SK-N-SH (cell line): Measurements from ENCODE around the gene PLA2G5. TPM values are rescaled to one million over a fixed set of nuclear protein-coding genes. Genes with fewer than 3 reads are reported as not detected.

Experiments
- CTCF ChIA-PET: fragments of 300-600, 350-600 bp; formaldehyde crosslinking; extraction: SDS; loops from one replicate; lab custom pipeline; 2021; lab: Yijun Ruan, JAX
- POLR2A ChIA-PET: fragments of 350-600 bp; sonication (Branson Sonifier 250); formaldehyde crosslinking; extraction: SDS; loops from one replicate; lab custom pipeline; 2020; ENCODE audit warnings: antibody characterized with exemption, inconsistent platforms; lab: Yijun Ruan, JAX
- DNase-seq: peaks from one replicate; pipeline ENCODE4 v3.0.0; 2012
- H2AFZ ChIP-seq: fragments of 200-600 bp; sonication (generic); 2 replicates; pipeline ENCODE4 v1.8.1; 2016; ENCODE audit warnings: antibody characterized with exemption, mild to moderate bottlenecking, low read depth
- H3F3A ChIP-seq: fragments of 200-600 bp; sonication (generic); replicated peaks from 2 replicates; pipeline ENCODE3; 2016; ENCODE audit warnings: antibody characterized with exemption, mild to moderate bottlenecking; ENCODE audit not compliant: insufficient read depth
- H3K27ac ChIP-seq, 2 experiments: fragments of 200-500 bp in 1 of 2; fragments of 200-600 bp in 1 of 2; sonication (Bioruptor generic) in 1 of 2; sonication (generic), shearing (Covaris generic) in 1 of 2; 2 replicates each; pipeline versions ENCODE4 v1.5.1 to v1.6.1; 2014 to 2016; ENCODE audit warnings: low read depth in 2 of 2, inconsistent platforms in 1 of 2, low read length in 1 of 2, mild to moderate bottlenecking in 1 of 2, mixed read lengths in 1 of 2
- H3K27me3 ChIP-seq: fragments of 200-600 bp; sonication (generic), shearing (Covaris generic); 2 replicates; pipeline ENCODE4 v1.6.1; 2016; ENCODE audit warnings: mixed run types; ENCODE audit not compliant: insufficient read depth
- H3K36me3 ChIP-seq, 2 experiments: fragments of 200-500 bp in 1 of 2; fragments of 200-600 bp in 1 of 2; sonication (Bioruptor generic) in 1 of 2; sonication (generic) in 1 of 2; replicated peaks in 1 of 2; 2 replicates each; pipeline versions ENCODE3 to v1.5.1; 2014 to 2016; ENCODE audit warnings: low read length in 1 of 2, mild to moderate bottlenecking in 1 of 2; ENCODE audit not compliant: insufficient read depth in 2 of 2, control insufficient read depth in 1 of 2
- H3K4me1 ChIP-seq, 2 experiments: fragments of 200-500 bp in 1 of 2; fragments of 200-600 bp in 1 of 2; sonication (Bioruptor generic) in 1 of 2; sonication (generic), shearing (Covaris generic) in 1 of 2; 2 replicates each; pipeline versions ENCODE4 v1.5.1 to v1.6.1; 2014 to 2016; ENCODE audit warnings: low read depth in 1 of 2, low read length in 1 of 2, mixed run types in 1 of 2; ENCODE audit not compliant: insufficient read depth in 2 of 2, control insufficient read depth in 1 of 2
- H3K4me2 ChIP-seq: fragments of 200-600 bp; sonication (generic), shearing (Covaris generic); 2 replicates; pipeline ENCODE4 v1.6.1; 2017; ENCODE audit warnings: mixed run types
- H3K4me3 ChIP-seq, 2 experiments: fragments of 200-500 bp in 1 of 2; fragments of 200-600 bp in 1 of 2; sonication (Bioruptor generic) in 1 of 2; sonication (generic), shearing (Covaris generic) in 1 of 2; 2 replicates each; pipeline versions ENCODE4 v1.5.1 to v1.8.1; 2014 to 2016; ENCODE audit warnings: low read depth in 2 of 2, inconsistent platforms in 1 of 2, low read length in 1 of 2, mild to moderate bottlenecking in 1 of 2, mixed read lengths in 1 of 2, moderate library complexity in 1 of 2
- H3K79me2 ChIP-seq: fragments of 200-600 bp; sonication (generic); 2 replicates; pipeline ENCODE4 v1.8.1; 2017; ENCODE audit warnings: mild to moderate bottlenecking; ENCODE audit not compliant: insufficient read depth
- H3K9ac ChIP-seq: fragments of 200-600 bp; sonication (generic); 2 replicates; pipeline ENCODE4 v1.6.1; 2017; ENCODE audit warnings: mixed run types
- H3K9me2 ChIP-seq: fragments of 200-600 bp; sonication (generic); 2 replicates; pipeline ENCODE4 v1.6.1; 2017; ENCODE audit warnings: mixed run types
- H3K9me3 ChIP-seq: fragments of 200-600 bp; sonication (generic); 2 replicates; pipeline ENCODE4 v1.6.1; 2017; ENCODE audit warnings: mixed run types, mild to moderate bottlenecking, moderate library complexity
- H4K20me1 ChIP-seq: fragments of 200-600 bp; sonication (generic); 2 replicates; pipeline ENCODE4 v1.6.1; 2017; ENCODE audit warnings: mild to moderate bottlenecking, mixed run types; ENCODE audit not compliant: insufficient read depth
- CHD2 ChIP-seq: fragments of 150-350 bp; IDR thresholded peaks from 2 replicates; pipeline ENCODE4 v1.6.1; 2018; ENCODE audit warnings: low read length; ENCODE audit not compliant: partially characterized antibody
- ELF1 ChIP-seq: IDR thresholded peaks from 2 replicates; pipeline ENCODE4 v1.4.0; 2012
- EZH2phosphoT487 ChIP-seq: fragments of 200-600 bp; sonication (generic); IDR thresholded peaks from 2 replicates; pipeline ENCODE4 v1.6.1; 2017; ENCODE audit warnings: low read depth, mixed run types, mild to moderate bottlenecking, antibody characterized with exemption, moderate library complexity, borderline replicate concordance
- FOSL2 ChIP-seq: IDR thresholded peaks from 2 replicates; pipeline ENCODE4 v1.4.0; 2012; ENCODE audit warnings: low read depth, mild to moderate bottlenecking, moderate library complexity, borderline replicate concordance
- FOXJ3 ChIP-seq: sonication (generic); formaldehyde crosslinking; IDR thresholded peaks from 2 replicates; pipeline ENCODE4 v1.5.1; 2020; ENCODE audit warnings: mild to moderate bottlenecking, missing genetic modification reagents
- FOXM1 ChIP-seq: IDR thresholded peaks from 2 replicates; pipeline ENCODE4 v1.4.0; 2012; ENCODE audit warnings: low read depth, mild to moderate bottlenecking
- GABPA ChIP-seq: IDR thresholded peaks from 2 replicates; pipeline ENCODE4 v1.4.0; 2012; ENCODE audit warnings: low read depth, mild to moderate bottlenecking
- JUND ChIP-seq: IDR thresholded peaks from 2 replicates; pipeline ENCODE4 v1.4.0; 2012
- MXI1 ChIP-seq: IDR thresholded peaks from 2 replicates; pipeline ENCODE4 v1.6.1; 2012; ENCODE audit warnings: mild to moderate bottlenecking, low read depth, low read length, improper control_type of control experiment
- NFIC ChIP-seq: IDR thresholded peaks from 2 replicates; pipeline ENCODE4 v1.4.0; 2012; ENCODE audit warnings: borderline replicate concordance
- NRF1 ChIP-seq: IDR thresholded peaks from 2 replicates; pipeline ENCODE4 v1.6.1; 2012; ENCODE audit warnings: low read depth, mild to moderate bottlenecking, low read length
- RCOR1 ChIP-seq: fragments of 150-350 bp; IDR thresholded peaks from 2 replicates; pipeline ENCODE4 v1.6.1; 2017; ENCODE audit warnings: antibody characterized with exemption, low read length
- RFX5 ChIP-seq: IDR thresholded peaks from 2 replicates; pipeline ENCODE4 v1.6.1; 2012; ENCODE audit warnings: mild to moderate bottlenecking, improper control_type of control experiment, low read length
- RXRA ChIP-seq: IDR thresholded peaks from 2 replicates; pipeline ENCODE4 v1.4.0; 2012; ENCODE audit warnings: low read depth, mild to moderate bottlenecking, borderline replicate concordance
- SMC3 ChIP-seq: IDR thresholded peaks from 2 replicates; pipeline ENCODE4 v1.6.1; 2012; ENCODE audit warnings: low read depth, low read length, improper control_type of control experiment
- TAF1 ChIP-seq: IDR thresholded peaks from 2 replicates; pipeline ENCODE4 v1.6.1; 2012; ENCODE audit warnings: low read depth, mild to moderate bottlenecking, low read length, moderate library complexity, borderline replicate concordance
- WGBS: methylation state at CpG from one replicate; pipeline ENCODE4 v1.1.6; 2017; ENCODE audit warnings: low lambda C conversion rate; 5-methylcytosine and 5-hydroxymethylcytosine counted together
- polyA plus RNA-seq, 3 experiments: library from polyadenylated mRNA; depleted of rRNA; stranded (reverse); fragments of >200 nt; gene quantifications; 2 replicates each; pipeline ENCODE4 v1.2.3, GENCODE V29; 2012
- TF ChIP-seq, protein P1 (sequence below): fragments of 150-350 bp; IDR thresholded peaks from 2 replicates; pipeline ENCODE4 v1.6.1; 2017; ENCODE audit warnings: antibody characterized with exemption, low read length, low read depth, borderline replicate concordance
- TF ChIP-seq, protein P2 (sequence below): IDR thresholded peaks from 2 replicates; pipeline ENCODE4; 2012
- TF ChIP-seq, protein P3 (sequence below): IDR thresholded peaks from 2 replicates; pipeline ENCODE4 v1.4.0; 2012; ENCODE audit warnings: low read depth, borderline replicate concordance
- TF ChIP-seq, protein P4 (sequence below): IDR thresholded peaks from 2 replicates; pipeline ENCODE4 v1.6.1; 2012; ENCODE audit warnings: mild to moderate bottlenecking, low read depth, low read length, moderate library complexity

The PLA2G5 gene
- polyA plus RNA-seq, 1 of the 3 experiments (the other 2 are of a cell fraction): not detected

DNA sequence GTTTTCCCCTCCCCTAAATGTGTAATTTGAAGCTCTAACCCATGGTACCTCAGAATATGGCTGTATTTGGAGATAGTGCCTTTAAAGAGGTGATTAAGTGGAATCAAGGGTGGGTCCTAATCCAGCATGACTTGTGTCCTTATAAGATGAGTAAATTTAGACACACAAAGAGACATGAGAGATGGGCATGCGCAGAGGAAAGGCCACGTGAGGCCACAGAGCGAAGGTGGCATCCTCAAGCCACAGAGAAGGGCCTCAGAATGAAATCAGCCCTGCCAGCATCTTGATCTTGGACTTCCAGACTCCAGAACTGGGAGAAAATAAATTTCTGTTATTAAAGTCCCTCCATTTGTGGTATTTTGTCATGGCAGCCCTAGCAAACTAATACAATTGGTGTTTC, 66.3 kb downstream of the PLA2G5 start:
- H2AFZ ChIP-seq: no peak overlapping the region
- no peaks in the 10 kb centered on the region for H3K9me2 ChIP-seq
- H3K9ac ChIP-seq: no peak overlapping the region
- ChIA-PET POLR2A (no interaction called here), CTCF (interaction anchor here (1.0 to 1.1 kb wide), 3 partner anchors 16 to 162 kb away, joined by 3 read pairs; no protein-coding TSS in a partner anchor)
- 78% methylated on average over 3 of the region's 3 CpGs for WGBS
- DNase-seq: no peak
- H3K4me2 ChIP-seq: no peak overlapping the region
- no peak overlapping the region for H3K4me3 ChIP-seq
- TF ChIP-seq CHD2 (no peak), EZH2phosphoT487 (no peak), NRF1 (no peak), SMC3 (no peak), RCOR1 (no peak), FOXJ3 (CRISPR knock-in tag) (no peak), NFIC (no peak), FOXM1 (no peak), MXI1 (no peak), TAF1 (no peak), JUND (no peak), ELF1 (no peak), FOSL2 (no peak), GABPA (no peak), RFX5 (no peak), RXRA (no peak)
- TF ChIP-seq, protein P1, sequence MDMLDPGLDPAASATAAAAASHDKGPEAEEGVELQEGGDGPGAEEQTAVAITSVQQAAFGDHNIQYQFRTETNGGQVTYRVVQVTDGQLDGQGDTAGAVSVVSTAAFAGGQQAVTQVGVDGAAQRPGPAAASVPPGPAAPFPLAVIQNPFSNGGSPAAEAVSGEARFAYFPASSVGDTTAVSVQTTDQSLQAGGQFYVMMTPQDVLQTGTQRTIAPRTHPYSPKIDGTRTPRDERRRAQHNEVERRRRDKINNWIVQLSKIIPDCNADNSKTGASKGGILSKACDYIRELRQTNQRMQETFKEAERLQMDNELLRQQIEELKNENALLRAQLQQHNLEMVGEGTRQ: no peak
- TF ChIP-seq, protein P2, sequence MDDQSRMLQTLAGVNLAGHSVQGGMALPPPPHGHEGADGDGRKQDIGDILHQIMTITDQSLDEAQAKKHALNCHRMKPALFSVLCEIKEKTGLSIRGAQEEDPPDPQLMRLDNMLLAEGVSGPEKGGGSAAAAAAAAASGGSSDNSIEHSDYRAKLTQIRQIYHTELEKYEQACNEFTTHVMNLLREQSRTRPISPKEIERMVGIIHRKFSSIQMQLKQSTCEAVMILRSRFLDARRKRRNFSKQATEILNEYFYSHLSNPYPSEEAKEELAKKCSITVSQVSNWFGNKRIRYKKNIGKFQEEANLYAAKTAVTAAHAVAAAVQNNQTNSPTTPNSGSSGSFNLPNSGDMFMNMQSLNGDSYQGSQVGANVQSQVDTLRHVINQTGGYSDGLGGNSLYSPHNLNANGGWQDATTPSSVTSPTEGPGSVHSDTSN: no peak
- TF ChIP-seq, protein P3, sequence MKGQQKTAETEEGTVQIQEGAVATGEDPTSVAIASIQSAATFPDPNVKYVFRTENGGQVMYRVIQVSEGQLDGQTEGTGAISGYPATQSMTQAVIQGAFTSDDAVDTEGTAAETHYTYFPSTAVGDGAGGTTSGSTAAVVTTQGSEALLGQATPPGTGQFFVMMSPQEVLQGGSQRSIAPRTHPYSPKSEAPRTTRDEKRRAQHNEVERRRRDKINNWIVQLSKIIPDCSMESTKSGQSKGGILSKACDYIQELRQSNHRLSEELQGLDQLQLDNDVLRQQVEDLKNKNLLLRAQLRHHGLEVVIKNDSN: no peak
- TF ChIP-seq, protein P4, sequence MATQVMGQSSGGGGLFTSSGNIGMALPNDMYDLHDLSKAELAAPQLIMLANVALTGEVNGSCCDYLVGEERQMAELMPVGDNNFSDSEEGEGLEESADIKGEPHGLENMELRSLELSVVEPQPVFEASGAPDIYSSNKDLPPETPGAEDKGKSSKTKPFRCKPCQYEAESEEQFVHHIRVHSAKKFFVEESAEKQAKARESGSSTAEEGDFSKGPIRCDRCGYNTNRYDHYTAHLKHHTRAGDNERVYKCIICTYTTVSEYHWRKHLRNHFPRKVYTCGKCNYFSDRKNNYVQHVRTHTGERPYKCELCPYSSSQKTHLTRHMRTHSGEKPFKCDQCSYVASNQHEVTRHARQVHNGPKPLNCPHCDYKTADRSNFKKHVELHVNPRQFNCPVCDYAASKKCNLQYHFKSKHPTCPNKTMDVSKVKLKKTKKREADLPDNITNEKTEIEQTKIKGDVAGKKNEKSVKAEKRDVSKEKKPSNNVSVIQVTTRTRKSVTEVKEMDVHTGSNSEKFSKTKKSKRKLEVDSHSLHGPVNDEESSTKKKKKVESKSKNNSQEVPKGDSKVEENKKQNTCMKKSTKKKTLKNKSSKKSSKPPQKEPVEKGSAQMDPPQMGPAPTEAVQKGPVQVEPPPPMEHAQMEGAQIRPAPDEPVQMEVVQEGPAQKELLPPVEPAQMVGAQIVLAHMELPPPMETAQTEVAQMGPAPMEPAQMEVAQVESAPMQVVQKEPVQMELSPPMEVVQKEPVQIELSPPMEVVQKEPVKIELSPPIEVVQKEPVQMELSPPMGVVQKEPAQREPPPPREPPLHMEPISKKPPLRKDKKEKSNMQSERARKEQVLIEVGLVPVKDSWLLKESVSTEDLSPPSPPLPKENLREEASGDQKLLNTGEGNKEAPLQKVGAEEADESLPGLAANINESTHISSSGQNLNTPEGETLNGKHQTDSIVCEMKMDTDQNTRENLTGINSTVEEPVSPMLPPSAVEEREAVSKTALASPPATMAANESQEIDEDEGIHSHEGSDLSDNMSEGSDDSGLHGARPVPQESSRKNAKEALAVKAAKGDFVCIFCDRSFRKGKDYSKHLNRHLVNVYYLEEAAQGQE: no peak
- H3K4me1 ChIP-seq: no peaks in the 10 kb centered on the region
- no peaks in the 10 kb centered on the region for H3K9me3 ChIP-seq
- no peaks in the 10 kb centered on the region for H4K20me1 ChIP-seq
- no peaks in the 10 kb centered on the region for H3K79me2 ChIP-seq
- H3F3A ChIP-seq: no peaks in the 10 kb centered on the region
- H3K27ac ChIP-seq: no peak overlapping the region
- no peaks in the 10 kb centered on the region for H3K36me3 ChIP-seq
- H3K27me3 ChIP-seq: no peaks in the 10 kb centered on the region
